Omental fat pad (tissue), 4 donors: ENCODE results near the gene SERPINI1. TPM values are rescaled to one million over a fixed set of nuclear protein-coding genes. Genes with fewer than 3 reads are reported as not detected.
A peak's percentile ranks its signal among the peaks of the same experiment; 100 is the strongest.

Experiments
- ATAC-seq: fragments of 150-250 bp; one replicate; pipeline ENCODE4 v1.9.1; 2016; ENCODE audit warnings: mild to moderate bottlenecking, moderate library complexity; ENCODE audit not compliant: low FRiP score
- DNase-seq: peaks from one replicate; pipeline ENCODE4 v3.0.0-alpha.2; 2019; ENCODE audit warnings: low spot score
- total RNA-seq, 4 donors: library from RNA; depleted of rRNA; stranded (reverse); fragments of >200 nt; gene quantifications; one replicate each; pipeline ENCODE4 v1.1.0, GENCODE V29; 2016
- TF ChIP-seq, protein P1 (sequence below), 3 donors: fragments of 450-650 bp; IDR thresholded peaks; one replicate each; pipeline ENCODE4 v1.5.1; 2016 to 2017; ENCODE audit warnings: antibody characterized with exemption in 3 of 3, mild to moderate bottlenecking in 3 of 3, moderate library complexity in 2 of 3

The SERPINI1 gene
- total RNA-seq, 4 donors from 2014 or later = 2.2 to 7.1 (median 4.5) TPM

GRCh38 chr3:167723872-167724271 is 11.6 kb upstream of the SERPINI1 start:
- ATAC-seq (no peak), DNase-seq (no peak)
- TF ChIP-seq, protein P1, sequence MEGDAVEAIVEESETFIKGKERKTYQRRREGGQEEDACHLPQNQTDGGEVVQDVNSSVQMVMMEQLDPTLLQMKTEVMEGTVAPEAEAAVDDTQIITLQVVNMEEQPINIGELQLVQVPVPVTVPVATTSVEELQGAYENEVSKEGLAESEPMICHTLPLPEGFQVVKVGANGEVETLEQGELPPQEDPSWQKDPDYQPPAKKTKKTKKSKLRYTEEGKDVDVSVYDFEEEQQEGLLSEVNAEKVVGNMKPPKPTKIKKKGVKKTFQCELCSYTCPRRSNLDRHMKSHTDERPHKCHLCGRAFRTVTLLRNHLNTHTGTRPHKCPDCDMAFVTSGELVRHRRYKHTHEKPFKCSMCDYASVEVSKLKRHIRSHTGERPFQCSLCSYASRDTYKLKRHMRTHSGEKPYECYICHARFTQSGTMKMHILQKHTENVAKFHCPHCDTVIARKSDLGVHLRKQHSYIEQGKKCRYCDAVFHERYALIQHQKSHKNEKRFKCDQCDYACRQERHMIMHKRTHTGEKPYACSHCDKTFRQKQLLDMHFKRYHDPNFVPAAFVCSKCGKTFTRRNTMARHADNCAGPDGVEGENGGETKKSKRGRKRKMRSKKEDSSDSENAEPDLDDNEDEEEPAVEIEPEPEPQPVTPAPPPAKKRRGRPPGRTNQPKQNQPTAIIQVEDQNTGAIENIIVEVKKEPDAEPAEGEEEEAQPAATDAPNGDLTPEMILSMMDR (IDR thresholded peaks at IDR 0.05) = no peak

- ATAC-seq (peak; percentile 66), DNase-seq (no peak)
- TF ChIP-seq, protein P1 (IDR thresholded peaks at IDR 0.05) = no peak
Measured at GRCh38 chr3:167728176-167728575, 7.3 kb upstream of the SERPINI1 start.

DNA sequence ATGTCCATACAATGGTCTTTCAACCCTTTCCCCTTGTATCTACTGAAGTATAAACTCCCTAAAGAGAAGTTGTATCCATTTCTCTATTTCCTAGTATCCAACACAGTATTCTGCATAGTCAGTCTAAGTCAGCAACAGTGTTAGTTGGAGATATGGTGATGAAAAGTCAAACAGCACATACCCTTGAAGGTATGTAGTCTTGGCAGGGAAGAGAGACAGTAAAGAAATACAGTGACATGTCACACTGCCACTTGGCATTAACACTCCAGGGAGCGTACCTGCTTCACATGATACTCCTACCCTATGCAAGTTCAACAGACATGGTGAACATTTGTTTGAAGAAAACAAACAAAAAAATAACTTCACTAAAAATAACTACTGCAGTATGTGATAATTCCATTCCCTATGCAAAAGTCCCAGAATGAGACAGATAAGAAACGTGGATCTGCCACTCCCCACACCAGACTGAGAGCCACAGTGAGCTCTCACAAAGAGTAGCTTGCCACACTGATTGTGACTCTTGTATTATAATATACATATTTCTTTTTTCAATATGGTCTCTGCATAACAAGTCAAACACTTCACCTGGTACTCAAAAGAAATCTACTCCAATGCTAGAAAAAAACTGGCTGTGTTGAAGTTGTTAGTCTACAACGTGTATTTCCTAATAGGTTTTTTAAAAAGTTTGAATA is 6.7 kb upstream of the SERPINI1 start:
- DNase-seq (no peak), ATAC-seq (no peak)
- TF ChIP-seq, protein P1 (IDR thresholded peaks at IDR 0.05) = no peak

GRCh38 chr3:167729591-167729990 is 5.9 kb upstream of the SERPINI1 start:
- TF ChIP-seq, protein P1 (IDR thresholded peaks at IDR 0.05) = no peak
- ATAC-seq (no peak), DNase-seq (no peak)

DNA sequence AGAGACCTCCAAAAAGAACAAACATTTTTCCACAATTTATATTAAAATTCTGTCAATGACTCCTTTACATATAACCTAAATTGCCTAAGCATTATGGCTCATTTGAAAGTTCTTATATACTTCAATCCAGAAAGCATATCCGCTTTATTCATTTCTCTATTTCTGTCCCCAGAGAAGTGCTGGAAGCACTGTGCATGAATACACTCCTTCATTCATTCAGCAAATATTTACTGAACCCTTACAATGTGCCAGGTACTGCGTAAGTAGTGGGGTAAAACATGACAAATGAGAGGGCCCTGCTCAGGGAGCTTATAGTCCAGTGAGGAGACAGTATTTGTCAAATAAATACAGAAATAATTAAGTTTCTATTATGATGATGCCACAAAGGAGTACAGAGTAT is 4.1 kb upstream of the SERPINI1 start:
- ATAC-seq (no peak), DNase-seq (no peak)
- TF ChIP-seq, protein P1 (IDR thresholded peaks at IDR 0.05) = no peak

- no peak for DNase-seq
- ATAC-seq = no peak
- TF ChIP-seq, protein P1 (IDR thresholded peaks at IDR 0.05) = no peak
Measured at GRCh38 chr3:167732313-167733065, 3.0 kb upstream of the SERPINI1 start.
